Dermis blood vessel endothelial cell (primary cell): ENCODE measurements around the gene COQ10B. TPM values are rescaled to one million over a fixed set of nuclear protein-coding genes. Genes with fewer than 3 reads are reported as not detected.

Source experiments
- DNase-seq: peaks from one replicate; pipeline ENCODE4 v3.0.0; 2010
- total RNA-seq: library from RNA; depleted of rRNA; stranded (reverse); fragments of >200 nt; gene quantifications from 2 replicates; pipeline ENCODE4 v1.2.3, GENCODE V29; 2014

COQ10B gene
- total RNA-seq, 1 donor from 2014 or later = 36.4 TPM

DNA sequence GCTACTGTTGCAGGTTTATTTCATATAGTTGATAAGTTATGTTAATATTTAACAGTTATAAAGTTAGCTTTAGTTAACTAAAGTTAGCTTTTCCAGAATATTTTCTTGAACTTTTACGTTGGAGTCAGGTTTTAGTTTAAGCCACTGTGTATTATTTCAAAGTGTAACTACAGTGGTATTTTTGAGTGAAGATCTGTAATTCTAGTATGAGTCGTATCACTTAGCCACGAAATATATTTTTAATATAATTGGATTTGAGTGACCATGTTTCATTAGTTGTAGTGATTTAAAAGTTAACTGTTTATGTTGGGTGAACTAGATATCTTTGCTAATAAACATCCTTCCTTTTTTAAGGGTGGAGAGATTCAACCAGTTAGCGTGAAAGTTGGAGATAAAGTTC is 49.3 kb downstream of the COQ10B start:
- DNase-seq = no peak

DNA sequence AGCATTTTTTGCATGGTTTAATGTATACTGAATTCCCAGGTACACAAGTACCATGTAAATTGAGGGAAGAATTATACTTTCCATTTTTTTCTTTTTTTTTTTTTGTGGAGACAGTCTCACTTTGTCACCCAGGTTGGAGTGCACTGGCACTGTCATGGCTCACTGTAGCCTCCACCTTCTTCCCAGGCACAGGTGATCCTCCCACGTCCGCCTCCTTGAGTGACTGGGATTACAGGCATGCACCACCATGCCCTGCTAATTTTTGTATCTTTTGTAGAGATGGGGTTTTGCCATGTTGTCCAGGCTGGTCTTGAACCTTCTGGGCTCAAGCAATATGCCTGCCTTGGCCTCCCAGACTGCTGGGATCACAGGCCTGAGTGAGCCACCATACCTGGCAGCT is 50.6 kb downstream of the COQ10B start:
- DNase-seq = no peak

DNA sequence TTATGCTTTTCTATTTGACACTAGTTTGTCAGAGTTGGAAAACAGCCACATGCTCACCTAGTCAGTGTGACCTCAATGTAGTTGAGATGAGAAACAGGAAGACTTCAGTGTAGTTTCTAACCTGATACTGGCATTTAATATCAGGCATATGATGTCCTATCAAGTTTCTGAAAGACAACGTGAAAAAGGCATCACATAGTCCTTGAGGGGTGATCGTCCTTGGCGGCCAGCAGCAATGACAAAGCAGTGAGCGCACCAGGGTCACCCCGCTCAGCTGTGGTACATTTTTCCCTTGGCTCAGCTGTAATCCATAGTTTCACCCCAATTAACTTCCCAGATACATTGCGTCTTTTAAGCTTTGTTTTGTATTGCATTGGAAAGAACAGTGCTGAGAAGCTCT is 51.2 kb downstream of the COQ10B start:
- DNase-seq = no peak

DNA sequence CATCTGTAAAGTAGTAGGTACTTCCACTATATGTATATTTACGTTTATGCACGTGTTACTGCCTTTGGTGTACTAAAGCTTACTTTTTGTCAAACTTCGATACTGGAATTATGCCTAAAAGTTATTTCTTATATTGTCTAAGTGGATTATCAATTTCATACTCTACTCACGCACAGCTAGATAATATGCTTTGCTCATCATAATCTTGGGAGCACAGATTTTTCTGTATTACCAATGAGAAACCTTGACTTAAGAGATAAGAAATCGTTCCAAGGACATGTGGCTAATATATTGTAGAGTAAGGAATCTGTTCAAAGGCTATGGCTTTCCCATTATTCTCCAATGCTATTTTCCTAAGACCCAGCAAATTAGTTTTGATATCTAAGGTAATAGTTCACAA is 53.3 kb downstream of the COQ10B start:
- no peak for DNase-seq

DNA sequence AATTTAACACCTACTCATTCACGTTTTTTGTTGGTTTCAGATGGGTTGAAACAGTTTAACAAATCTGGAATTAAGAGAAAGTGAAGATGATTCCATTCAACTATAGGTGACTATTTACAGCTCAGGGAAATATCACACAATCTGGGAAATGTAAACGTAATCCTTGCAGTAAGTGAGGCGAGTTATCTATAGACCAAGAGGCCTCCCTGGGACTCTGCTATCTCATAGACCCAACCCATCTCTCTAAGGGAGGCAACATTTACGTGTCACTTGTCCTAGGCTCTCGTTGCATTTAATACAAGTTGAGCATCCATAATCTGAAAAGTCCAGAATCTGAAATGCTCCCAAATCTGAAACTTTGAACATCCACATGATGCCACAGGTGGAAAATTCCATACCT is 60.6 kb downstream of the COQ10B start:
- DNase-seq = no peak

DNA sequence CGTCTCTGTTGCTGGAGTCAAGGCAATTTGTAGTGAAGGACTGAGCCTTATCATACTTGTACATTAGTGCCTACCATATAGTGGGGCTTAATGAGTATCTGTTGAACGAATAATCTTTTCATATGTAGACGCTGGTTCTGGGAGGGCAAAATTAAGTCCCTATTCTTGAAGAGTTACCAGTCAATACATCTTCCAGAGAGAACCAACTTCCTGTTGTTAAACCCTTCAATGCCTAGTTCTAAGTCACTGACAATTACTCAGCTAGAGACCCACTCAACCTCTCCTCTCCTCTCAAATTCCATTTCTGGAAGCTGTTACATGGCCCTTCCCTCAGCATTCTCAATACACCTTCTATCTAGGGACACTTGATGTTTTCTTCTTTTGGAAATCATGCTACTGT is 61.4 kb downstream of the COQ10B start:
- peak; percentile 18 for DNase-seq

DNA sequence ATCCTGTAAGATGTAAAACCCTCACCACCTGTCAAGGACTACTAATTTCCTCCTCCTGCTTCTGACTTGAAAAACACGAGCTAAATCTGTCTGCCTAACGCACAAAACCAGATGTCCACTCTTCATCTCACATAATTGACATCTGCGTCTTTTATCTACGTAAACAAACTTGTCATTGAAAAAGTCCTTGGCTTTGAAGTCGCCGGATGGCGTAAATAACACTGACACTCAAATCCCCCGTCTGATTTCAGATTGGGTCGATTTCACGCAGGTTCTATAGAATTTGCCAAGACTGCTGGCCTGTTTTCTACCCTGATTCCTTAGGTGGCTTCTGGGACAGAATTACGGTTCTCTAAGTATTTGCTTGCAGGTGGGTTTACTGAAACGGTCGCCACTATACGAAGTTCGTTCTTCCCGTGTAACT is 62.0 kb downstream of the COQ10B start:
- no peak for DNase-seq

DNA sequence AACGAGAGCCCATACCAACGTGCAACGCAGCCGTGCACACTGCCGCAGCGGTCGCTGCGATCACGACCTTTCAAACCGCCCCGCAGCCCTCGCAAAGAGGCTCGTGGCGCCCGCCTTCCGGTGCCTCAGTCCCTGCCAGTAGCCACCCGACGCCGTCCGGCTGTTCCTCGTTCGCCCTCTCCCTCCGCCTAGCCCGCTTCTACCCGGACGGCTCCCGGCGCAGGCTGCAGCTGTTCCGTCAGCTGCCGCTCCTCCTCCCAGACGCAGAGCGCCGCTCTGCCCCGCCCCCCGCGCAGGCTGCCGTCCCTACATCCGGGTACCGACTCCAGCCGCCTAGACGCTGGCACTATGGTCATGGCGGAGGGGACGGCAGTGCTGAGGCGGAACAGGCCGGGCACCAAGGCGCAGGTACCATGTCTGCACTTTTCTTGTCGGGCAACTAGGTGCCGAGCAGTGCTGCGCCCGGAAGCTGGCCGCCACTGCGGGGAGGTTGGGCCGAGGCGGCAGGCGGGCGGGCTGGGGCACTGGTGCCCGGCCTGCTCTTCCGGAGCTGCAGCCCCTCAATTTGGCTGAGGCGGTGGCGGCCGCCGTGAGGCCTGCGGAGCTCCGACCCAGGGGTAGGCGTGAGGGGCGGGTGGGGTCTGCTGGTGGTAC is 62.5 kb downstream of the COQ10B start, which contains the start of gene MOB4:
MOB4 (plus strand) TSS at position 328 of the 654 bp plus-strand sequence; CDS start at position 349, 21 bp downstream.
- peak; percentile 98 for DNase-seq

DNA sequence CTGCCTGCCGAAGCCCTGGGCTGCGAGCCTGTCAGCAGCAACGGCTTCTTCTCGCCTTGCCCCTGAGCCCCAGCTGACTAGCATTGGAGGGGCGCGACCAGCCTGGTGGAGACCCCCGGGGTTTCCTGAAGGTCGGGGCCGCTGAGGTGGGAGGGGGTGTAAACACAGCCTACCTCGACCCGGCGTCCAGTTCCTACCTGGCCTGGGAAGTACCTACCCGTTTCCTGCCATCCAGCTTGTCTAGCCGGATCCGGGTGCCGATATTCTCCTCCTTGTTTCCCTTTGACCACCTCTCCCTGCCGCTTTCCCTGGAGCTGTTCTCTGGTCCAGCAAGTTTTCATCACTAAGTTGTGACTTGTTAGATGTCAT is 63.0 kb downstream of the COQ10B start:
- DNase-seq = peak; percentile 40

DNA sequence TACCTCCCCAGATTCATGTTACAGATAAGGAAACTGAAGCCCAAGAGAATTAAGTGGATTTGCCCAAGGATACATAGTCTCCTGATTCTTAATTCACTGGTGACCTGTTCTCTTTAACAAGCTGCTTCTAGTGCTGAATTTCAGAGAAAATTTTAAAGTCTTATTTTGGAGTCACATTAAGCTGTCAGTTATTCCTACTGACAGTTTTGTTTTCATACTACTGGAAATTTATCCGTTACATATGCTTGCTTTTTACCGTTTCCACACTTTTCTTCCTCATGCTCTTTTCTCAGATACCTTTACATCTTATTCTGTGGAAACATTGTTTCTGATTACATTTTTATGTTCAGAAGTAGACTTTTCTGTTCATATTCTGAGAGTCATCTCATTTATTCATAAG is 63.8 kb downstream of the COQ10B start:
- DNase-seq = peak; percentile 4

Other genes starting within 250 kb of the COQ10B start
- gene ANKRD44, start 142.8 kb upstream of the COQ10B start, total RNA-seq = 5.6 and 7.6 TPM in 2 replicates
- 219 and 353 TPM in 2 replicates for gene SF3B1, start 18.5 kb upstream of the COQ10B start, total RNA-seq
- gene HSPD1, start 46.3 kb downstream of the COQ10B start, total RNA-seq = 155 and 307 TPM in 2 replicates
- gene HSPE1, start 46.8 kb downstream of the COQ10B start, total RNA-seq = 86.8 and 115 TPM in 2 replicates
- gene MOB4, start 62.5 kb downstream of the COQ10B start, total RNA-seq = 32.3 and 39.5 TPM in 2 replicates
- gene RFTN2, start 222.0 kb downstream of the COQ10B start, total RNA-seq = 14.4 and 22.0 TPM in 2 replicates